LHCN-M2 (cell line): ENCODE data around the gene OR6N2. TPM values are rescaled to one million over a fixed set of nuclear protein-coding genes. Genes with fewer than 3 reads are reported as not detected.

ENCODE experiments used
- DNase-seq: peaks from one replicate; pipeline ENCODE4 v3.0.0-alpha.2; 2012; ENCODE audit warnings: low read depth
- total RNA-seq: library from RNA; depleted of rRNA; stranded (reverse); fragments of >200 nt; gene quantifications from 2 replicates; pipeline ENCODE4 v1.2.3, GENCODE V29; 2014; rRNA removed

OR6N2 gene
- total RNA-seq, 1 experiment from 2014 or later: not detected

- DNase-seq: no peak
Observed at GRCh38 chr1:158754420-158754819, 26.6 kb downstream of the OR6N2 start, which contains the start of gene OR6K6. OR6K6 (plus strand) TSS chr1:158754720; CDS start chr1:158754888, 168 bp downstream.

GRCh38 chr1:158752155-158752712, 28.8 kb downstream of the OR6N2 start:
- no peak for DNase-seq

- DNase-seq: no peak
Observed at GRCh38 chr1:158735848-158736247, 45.2 kb downstream of the OR6N2 start.

- no peak for DNase-seq
Observed at GRCh38 chr1:158732524-158732923, 48.5 kb downstream of the OR6N2 start.

GRCh38 chr1:158731707-158732106, 49.3 kb downstream of the OR6N2 start:
- DNase-seq: no peak

- DNase-seq: no peak
Observed at GRCh38 chr1:158730453-158730852, 50.6 kb downstream of the OR6N2 start.

- DNase-seq: no peak
Observed at GRCh38 chr1:158728510-158729225, 52.3 kb downstream of the OR6N2 start.

GRCh38 chr1:158724442-158724841, 56.6 kb downstream of the OR6N2 start:
- no peak for DNase-seq

Other genes with a start within 250 kb of the OR6N2 start
- gene OR6Y1, start 226.8 kb downstream of the OR6N2 start, total RNA-seq: not detected in 2 replicates
- not detected in 2 replicates for gene OR6P1, start 210.6 kb downstream of the OR6N2 start, total RNA-seq
- gene OR10X1, start 201.3 kb downstream of the OR6N2 start, total RNA-seq: not detected in 2 replicates
- not detected in 2 replicates for gene OR10Z1, start 175.9 kb downstream of the OR6N2 start, total RNA-seq
- not detected in 2 replicates for gene SPTA1, start 94.5 kb downstream of the OR6N2 start, total RNA-seq
- not detected in 2 replicates for gene OR6K2, start 80.6 kb downstream of the OR6N2 start, total RNA-seq
- gene OR6K3, start 60.5 kb downstream of the OR6N2 start, total RNA-seq: not detected in 2 replicates
- gene OR6K6, start 26.5 kb downstream of the OR6N2 start, total RNA-seq: not detected in 2 replicates
- not detected in 2 replicates for gene OR6N1, start 9.0 kb downstream of the OR6N2 start, total RNA-seq
- not detected in 2 replicates for gene MNDA, start 50.1 kb upstream of the OR6N2 start, total RNA-seq
- gene PYHIN1, start 150.3 kb upstream of the OR6N2 start, total RNA-seq: 0.17 TPM in 1 of 2 replicates, not detected in the other
- 62.2 and 106 TPM in 2 replicates for gene IFI16, start 228.7 kb upstream of the OR6N2 start, total RNA-seq